Endodermal cell (in vitro differentiated cells): ENCODE measurements around the gene PIP4K2C. TPM values are rescaled to one million over a fixed set of nuclear protein-coding genes. Genes with fewer than 3 reads are reported as not detected.

Experiments used
- DNase-seq: peaks from one replicate; pipeline ENCODE4 v3.0.0-alpha.2; 2017
- H3K27ac ChIP-seq: 2 replicates; pipeline ENCODE4 v1.5.1; 2013; ENCODE audit warnings: mild to moderate bottlenecking, low read depth, low read length, moderate library complexity
- H3K27me3 ChIP-seq: 2 replicates; pipeline ENCODE4 v1.6.1; 2013; ENCODE audit warnings: mild to moderate bottlenecking, low read length, moderate library complexity; ENCODE audit not compliant: insufficient read depth, control insufficient read depth, poor library complexity, severe bottlenecking
- H3K36me3 ChIP-seq: 2 replicates; pipeline ENCODE4 v1.7.0; 2013; ENCODE audit warnings: mild to moderate bottlenecking, low read length, moderate library complexity; ENCODE audit not compliant: control insufficient read depth, insufficient read depth
- H3K4me1 ChIP-seq: one replicate; pipeline ENCODE4 v1.7.0; 2013; ENCODE audit warnings: low read length; ENCODE audit not compliant: control insufficient read depth, insufficient read depth
- H3K4me3 ChIP-seq: 2 replicates; pipeline ENCODE4 v1.5.1; 2013; ENCODE audit warnings: mild to moderate bottlenecking, low read length, moderate library complexity
- H3K9ac ChIP-seq: 2 replicates; pipeline ENCODE4 v1.6.1; 2013; ENCODE audit warnings: mild to moderate bottlenecking, low read length, moderate library complexity; ENCODE audit not compliant: poor library complexity, severe bottlenecking; ENCODE audit errors: extremely low read depth
- H3K9me3 ChIP-seq: 2 replicates; pipeline ENCODE4 v1.6.1; 2013; ENCODE audit warnings: mild to moderate bottlenecking, low read length, moderate library complexity; ENCODE audit not compliant: control insufficient read depth
- H3K27ac Mint-ChIP-seq: 2 replicates; pipeline ENCODE4 v1.8.0; 2020; ENCODE audit warnings: mixed read lengths
- H3K27me3 Mint-ChIP-seq: 2 replicates; pipeline ENCODE4 v1.8.0; 2021; ENCODE audit warnings: mild to moderate bottlenecking, mixed read lengths; ENCODE audit not compliant: insufficient read depth
- H3K36me3 Mint-ChIP-seq: 2 replicates; pipeline ENCODE4 v1.8.0; 2020; ENCODE audit warnings: low read depth, mixed read lengths
- H3K4me1 Mint-ChIP-seq: 2 replicates; pipeline ENCODE4 v1.8.0; 2020; ENCODE audit warnings: mixed read lengths
- H3K4me3 Mint-ChIP-seq: 2 replicates; pipeline ENCODE4 v1.8.0; 2020; ENCODE audit warnings: mild to moderate bottlenecking, moderate library complexity, mixed read lengths
- H3K9me3 Mint-ChIP-seq: 2 replicates; pipeline ENCODE4 v1.8.0; 2020; ENCODE audit warnings: mild to moderate bottlenecking, mixed read lengths
- WGBS, 2 experiments: methylation state at CpG; one replicate each; pipeline versions ENCODE4 v1.1.5 to v1.1.7; 2013; ENCODE audit warnings: missing lambda C conversion rate in 2 of 2, mixed read lengths in 1 of 2; ENCODE audit not compliant: insufficient coverage in 1 of 2, insufficient read length in 1 of 2; 5-methylcytosine and 5-hydroxymethylcytosine counted together
- total RNA-seq, 2 donors: library from RNA; stranded (reverse); fragmentation: NEBNext Ultra II Directional in 1 of 2; extraction: Animal tissue kit (Norgen Biotek cat#: 25700) in 1 of 2; gene quantifications; 2 replicates in 1 of 2; 3 replicates in 1 of 2; pipeline ENCODE4 v1.2.1, GENCODE V29; 2021
- TF ChIP-seq, protein P1 (sequence below): fragments of 200-600 bp; sonication (generic); conservative IDR thresholded peaks from 2 replicates; pipeline ENCODE4 v1.5.0; 2021; ENCODE audit warnings: antibody characterized with exemption, mild to moderate bottlenecking

PIP4K2C gene
- total RNA-seq, 2 donors from 2014 or later = 40.9 to 45.5 TPM

DNA sequence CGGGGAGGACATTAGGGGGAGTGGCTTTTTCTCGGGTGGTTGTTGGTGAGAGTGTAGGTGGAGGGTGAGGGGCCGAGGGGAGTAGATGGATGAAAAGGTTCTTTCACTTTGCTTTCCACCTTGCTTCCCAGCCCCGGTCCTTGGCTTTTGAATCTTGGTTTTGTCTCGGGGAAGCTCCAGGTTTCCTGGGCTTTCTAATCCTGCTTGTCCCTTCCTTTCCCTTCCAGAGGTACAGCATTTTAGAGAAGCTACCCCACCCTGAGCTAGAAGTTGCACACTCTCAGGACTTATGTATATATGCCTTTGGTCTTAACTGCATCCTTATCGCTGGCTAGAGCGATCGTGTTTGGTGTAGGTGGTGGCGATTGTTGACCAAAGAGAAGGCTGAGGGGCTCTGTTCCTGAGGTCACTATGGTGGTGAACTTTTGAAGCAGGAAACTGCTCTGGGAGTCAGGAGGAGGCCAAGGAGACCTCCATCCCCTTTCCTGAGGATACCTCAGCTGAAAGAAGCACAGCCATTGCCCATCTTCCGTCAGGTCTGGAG, 862 bp downstream of the PIP4K2C start:
- DNase-seq = peak; percentile 50
- no peaks in the 10 kb centered on the region for H3K9me3 Mint-ChIP-seq
- H3K27me3 ChIP-seq = peaks cover 21% of the 10 kb centered on the region
- peaks cover 23% of the 10 kb centered on the region for H3K36me3 Mint-ChIP-seq
- H3K27me3 Mint-ChIP-seq = peaks cover 3% of the 10 kb centered on the region
- 39 to 74% methylated on average over 7 to 9 of the region's 10 CpGs for WGBS, 2 experiments
- peaks cover 24% of the 10 kb centered on the region for H3K36me3 ChIP-seq
- peaks cover 6% of the 10 kb centered on the region for H3K4me1 ChIP-seq
- peak overlapping the region; percentile 94 for H3K27ac Mint-ChIP-seq
- H3K27ac ChIP-seq = no peak overlapping the region
- TF ChIP-seq, protein P1, sequence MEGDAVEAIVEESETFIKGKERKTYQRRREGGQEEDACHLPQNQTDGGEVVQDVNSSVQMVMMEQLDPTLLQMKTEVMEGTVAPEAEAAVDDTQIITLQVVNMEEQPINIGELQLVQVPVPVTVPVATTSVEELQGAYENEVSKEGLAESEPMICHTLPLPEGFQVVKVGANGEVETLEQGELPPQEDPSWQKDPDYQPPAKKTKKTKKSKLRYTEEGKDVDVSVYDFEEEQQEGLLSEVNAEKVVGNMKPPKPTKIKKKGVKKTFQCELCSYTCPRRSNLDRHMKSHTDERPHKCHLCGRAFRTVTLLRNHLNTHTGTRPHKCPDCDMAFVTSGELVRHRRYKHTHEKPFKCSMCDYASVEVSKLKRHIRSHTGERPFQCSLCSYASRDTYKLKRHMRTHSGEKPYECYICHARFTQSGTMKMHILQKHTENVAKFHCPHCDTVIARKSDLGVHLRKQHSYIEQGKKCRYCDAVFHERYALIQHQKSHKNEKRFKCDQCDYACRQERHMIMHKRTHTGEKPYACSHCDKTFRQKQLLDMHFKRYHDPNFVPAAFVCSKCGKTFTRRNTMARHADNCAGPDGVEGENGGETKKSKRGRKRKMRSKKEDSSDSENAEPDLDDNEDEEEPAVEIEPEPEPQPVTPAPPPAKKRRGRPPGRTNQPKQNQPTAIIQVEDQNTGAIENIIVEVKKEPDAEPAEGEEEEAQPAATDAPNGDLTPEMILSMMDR = no peak
- peak overlapping the region; percentile 97 for H3K4me3 ChIP-seq
- no peaks in the 10 kb centered on the region for H3K9me3 ChIP-seq
- H3K4me3 Mint-ChIP-seq = peak overlapping the region; percentile 84
- H3K9ac ChIP-seq = peak overlapping the region; percentile 50
- H3K4me1 Mint-ChIP-seq = peaks cover 27% of the 10 kb centered on the region

DNA sequence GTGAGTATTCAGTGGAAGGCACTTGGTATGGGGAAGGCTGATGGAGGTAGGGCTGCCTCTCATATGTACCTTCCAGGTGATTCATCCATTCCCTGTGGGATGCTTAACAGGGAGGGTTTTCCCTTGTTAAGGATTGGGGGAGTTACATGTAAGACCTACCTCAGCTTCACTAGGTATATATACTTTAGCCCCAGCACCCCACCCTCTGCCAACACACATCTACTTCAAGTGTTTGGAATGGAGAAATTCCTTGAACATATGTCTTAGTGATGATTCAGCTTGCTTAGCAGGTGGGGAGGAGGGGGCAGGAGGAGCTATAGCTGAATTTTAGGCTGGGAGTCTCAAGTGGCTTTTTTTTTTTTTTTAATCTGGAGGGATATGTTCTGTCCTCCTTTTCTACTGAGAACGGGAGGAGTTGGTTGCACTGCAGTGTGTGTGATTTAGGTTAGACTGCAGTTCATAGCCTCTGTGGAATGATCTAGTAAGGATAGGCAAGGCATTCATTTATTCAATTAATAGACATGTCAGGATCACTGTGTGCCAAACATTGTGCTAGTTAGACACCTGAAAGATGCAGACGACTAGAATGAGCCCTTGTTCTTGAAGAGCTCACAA, 1.7 kb downstream of the PIP4K2C start:
- Histone ChIP-seq H3K27ac (no peak overlapping the region), H3K4me3 (peak overlapping the region; percentile 97), H3K4me1 (peaks cover 6% of the 10 kb centered on the region), H3K27me3 (peaks cover 17% of the 10 kb centered on the region), H3K9me3 (no peaks in the 10 kb centered on the region), H3K9ac (no peak overlapping the region), H3K36me3 (peaks cover 30% of the 10 kb centered on the region)
- Mint-ChIP-seq H3K4me1 (peaks cover 27% of the 10 kb centered on the region), H3K9me3 (no peaks in the 10 kb centered on the region), H3K27me3 (peaks cover 3% of the 10 kb centered on the region), H3K27ac (no peak overlapping the region), H3K4me3 (peak overlapping the region; percentile 84), H3K36me3 (peaks cover 31% of the 10 kb centered on the region)
- 76 to 82% methylated on average over 1 to 2 of the region's 2 CpGs for WGBS, 2 experiments
- TF ChIP-seq, protein P1 = no peak
- peak; percentile 36 for DNase-seq

- H3K36me3 ChIP-seq = peaks cover 30% of the 10 kb centered on the region
- H3K9me3 Mint-ChIP-seq = no peaks in the 10 kb centered on the region
- peak; percentile 43 for DNase-seq
- H3K27ac Mint-ChIP-seq = no peak overlapping the region
- peaks cover 33% of the 10 kb centered on the region for H3K36me3 Mint-ChIP-seq
- no peaks in the 10 kb centered on the region for H3K9me3 ChIP-seq
- no peak overlapping the region for H3K4me3 ChIP-seq
- TF ChIP-seq, protein P1 = no peak
- peaks cover 6% of the 10 kb centered on the region for H3K4me1 ChIP-seq
- H3K27ac ChIP-seq = no peak overlapping the region
- H3K4me1 Mint-ChIP-seq = peaks cover 27% of the 10 kb centered on the region
- WGBS, 2 experiments = 73 to 93% methylated on average over 2 to 4 of the region's 4 CpGs
- H3K4me3 Mint-ChIP-seq = no peak overlapping the region
- H3K27me3 ChIP-seq = peaks cover 12% of the 10 kb centered on the region
- no peak overlapping the region for H3K9ac ChIP-seq
- H3K27me3 Mint-ChIP-seq = peaks cover 3% of the 10 kb centered on the region
Observed at GRCh38 chr12:57593187-57593586, 2.2 kb downstream of the PIP4K2C start.
